HG02840 (cell line): ENCODE results near the gene PTPN22.
"Not testable (repeated sequence)": the region's sequence is repeated elsewhere in the genome, so short reads cannot be mapped to it uniquely, and the experiment has no call there.

Experiments used
- ATAC-seq: cut with Tn5 transposase; IDR thresholded peaks from one replicate; pipeline ENCODE4 v1.9.1; 2021; ENCODE audit warnings: mild to moderate bottlenecking, moderate library complexity, moderate number of reproducible peaks; ENCODE audit not compliant: unreplicated experiment, low FRiP score

Gene PTPN22

GRCh38 chr1:113854234-113854633 lies 17.3 kb downstream of the PTPN22 start:
- no peak for ATAC-seq

GRCh38 chr1:113852694-113853093 lies 18.8 kb downstream of the PTPN22 start:
- ATAC-seq, result not testable (repeated sequence)

GRCh38 chr1:113850127-113850796 lies 21.2 kb downstream of the PTPN22 start:
- ATAC-seq, result no peak

- no peak for ATAC-seq
Observed at GRCh38 chr1:113849072-113849471, 22.4 kb downstream of the PTPN22 start.

GRCh38 chr1:113846391-113847035 lies 25.0 kb downstream of the PTPN22 start:
- ATAC-seq, result no peak

GRCh38 chr1:113836534-113836933 lies 35.0 kb downstream of the PTPN22 start:
- ATAC-seq, result no peak

GRCh38 chr1:113835686-113836290 lies 35.7 kb downstream of the PTPN22 start:
- no peak for ATAC-seq

- ATAC-seq, result no peak
Observed at GRCh38 chr1:113834716-113835115, 36.8 kb downstream of the PTPN22 start.

GRCh38 chr1:113830039-113830438 lies 41.5 kb downstream of the PTPN22 start:
- ATAC-seq, result no peak

- ATAC-seq, result no peak
Observed at GRCh38 chr1:113821916-113822315, 49.6 kb downstream of the PTPN22 start.

- no peak for ATAC-seq
Observed at GRCh38 chr1:113818578-113818977, 52.9 kb downstream of the PTPN22 start.

GRCh38 chr1:113813218-113813617 lies 58.3 kb downstream of the PTPN22 start:
- no peak for ATAC-seq

- no peak for ATAC-seq
Observed at GRCh38 chr1:113812661-113813135, 58.8 kb downstream of the PTPN22 start.

- ATAC-seq, result peak; percentile 93
Observed at GRCh38 chr1:113811888-113812660, 59.4 kb downstream of the PTPN22 start, which contains the start of gene RSBN1. Gene RSBN1, minus strand, starts transcription at chr1:113812476. Its CDS starts 64 bp downstream, at chr1:113812412.

- ATAC-seq, result peak; percentile 26
Observed at GRCh38 chr1:113811156-113811887, 60.2 kb downstream of the PTPN22 start.

- no peak for ATAC-seq
Observed at GRCh38 chr1:113809670-113810602, 61.6 kb downstream of the PTPN22 start.

GRCh38 chr1:113808450-113809195 lies 62.9 kb downstream of the PTPN22 start:
- ATAC-seq, result no peak

- no peak for ATAC-seq
Observed at GRCh38 chr1:113805639-113806038, 65.9 kb downstream of the PTPN22 start.

GRCh38 chr1:113805256-113805531 lies 66.3 kb downstream of the PTPN22 start:
- ATAC-seq, result no peak
